Neural progenitor cell (in vitro differentiated cells): ENCODE data around the gene PIGV.

Experiments used
- EZH2 ChIP-seq: fragments of 200-600 bp; sonication (generic); IDR thresholded peaks from 2 replicates; pipeline ENCODE4 v1.6.1; 2017; ENCODE audit warnings: antibody characterized with exemption, mild to moderate bottlenecking, moderate library complexity
- EZH2phosphoT487 ChIP-seq: fragments of 200-600 bp; sonication (generic); IDR thresholded peaks from 2 replicates; pipeline ENCODE4 v1.6.1; 2017; ENCODE audit warnings: antibody characterized with exemption
- TF ChIP-seq, protein P1 (sequence below): fragments of 200-600 bp; sonication (generic); IDR thresholded peaks from 2 replicates; pipeline ENCODE4 v1.5.1; 2017; ENCODE audit warnings: antibody characterized with exemption, mild to moderate bottlenecking

DNA sequence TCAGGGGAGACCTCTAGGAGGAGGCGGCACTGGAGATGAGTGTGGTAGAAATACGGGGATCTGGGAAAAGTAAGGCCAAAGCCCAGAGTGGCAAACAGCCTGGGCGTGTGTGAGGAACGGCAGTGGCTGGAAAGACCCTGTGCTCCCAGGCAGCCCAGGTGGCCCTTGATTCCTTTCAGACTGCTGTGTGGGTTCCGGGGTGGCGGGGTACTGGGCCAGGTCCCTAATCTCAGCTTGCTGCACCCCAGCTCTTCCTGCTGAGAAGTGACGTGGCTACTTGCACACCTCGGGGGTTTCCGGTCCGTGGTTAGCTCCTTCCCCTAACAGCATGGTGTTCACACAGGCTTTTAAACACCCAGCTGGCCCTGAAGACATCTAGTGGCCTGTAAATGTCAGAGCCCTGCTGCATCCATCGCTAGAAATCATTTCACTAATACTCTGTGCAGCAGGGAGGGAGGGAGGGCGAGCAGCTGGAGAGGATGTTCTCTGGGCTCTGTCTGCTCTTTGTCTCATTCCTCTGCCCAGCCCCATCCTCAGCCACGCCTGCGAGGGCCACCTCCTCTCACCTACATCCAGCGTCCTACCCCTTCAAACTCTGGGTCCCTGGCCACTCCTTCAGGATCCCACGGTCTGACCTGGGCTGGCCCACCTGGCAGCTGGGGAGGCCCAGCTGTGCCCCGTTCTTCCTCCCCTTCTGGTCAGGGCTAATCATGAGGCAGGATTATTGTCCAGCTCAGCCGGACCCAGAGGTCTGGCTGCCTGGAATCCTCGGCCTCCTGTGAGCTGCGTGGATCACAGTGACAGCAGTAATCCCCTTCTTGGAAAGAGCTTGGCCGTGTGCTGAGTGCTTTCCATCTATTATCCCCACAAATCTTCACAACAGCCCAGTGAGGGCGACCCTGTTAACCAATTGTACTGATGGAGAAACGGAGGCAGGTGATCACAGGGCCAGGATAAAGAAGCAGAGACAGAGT, 46.0 kb downstream of the PIGV start:
- TF ChIP-seq, protein P1, sequence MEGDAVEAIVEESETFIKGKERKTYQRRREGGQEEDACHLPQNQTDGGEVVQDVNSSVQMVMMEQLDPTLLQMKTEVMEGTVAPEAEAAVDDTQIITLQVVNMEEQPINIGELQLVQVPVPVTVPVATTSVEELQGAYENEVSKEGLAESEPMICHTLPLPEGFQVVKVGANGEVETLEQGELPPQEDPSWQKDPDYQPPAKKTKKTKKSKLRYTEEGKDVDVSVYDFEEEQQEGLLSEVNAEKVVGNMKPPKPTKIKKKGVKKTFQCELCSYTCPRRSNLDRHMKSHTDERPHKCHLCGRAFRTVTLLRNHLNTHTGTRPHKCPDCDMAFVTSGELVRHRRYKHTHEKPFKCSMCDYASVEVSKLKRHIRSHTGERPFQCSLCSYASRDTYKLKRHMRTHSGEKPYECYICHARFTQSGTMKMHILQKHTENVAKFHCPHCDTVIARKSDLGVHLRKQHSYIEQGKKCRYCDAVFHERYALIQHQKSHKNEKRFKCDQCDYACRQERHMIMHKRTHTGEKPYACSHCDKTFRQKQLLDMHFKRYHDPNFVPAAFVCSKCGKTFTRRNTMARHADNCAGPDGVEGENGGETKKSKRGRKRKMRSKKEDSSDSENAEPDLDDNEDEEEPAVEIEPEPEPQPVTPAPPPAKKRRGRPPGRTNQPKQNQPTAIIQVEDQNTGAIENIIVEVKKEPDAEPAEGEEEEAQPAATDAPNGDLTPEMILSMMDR: no peak
- TF ChIP-seq EZH2: no peak
- TF ChIP-seq EZH2phosphoT487: no peak
